Endothelial cell of umbilical vein (primary cell): ENCODE measurements around the gene TLR4. TPM values are rescaled to one million over a fixed set of nuclear protein-coding genes. Genes with fewer than 3 reads are reported as not detected.
A peak's percentile ranks its signal among the peaks of the same experiment; 100 is the strongest.

Source experiments
- BruUV-seq: library from RNA; stranded (reverse); fragments of 400-500 nt; replicated peaks from 2 replicates; lab custom pipeline; 2021; lab: Mats Ljungman, UMichigan
- CTCF ChIA-PET: fragments of 300-600, 350-600 bp; sonication (Branson Sonifier 250); formaldehyde crosslinking; loops from one replicate; lab custom pipeline; 2021; ENCODE audit warnings: antibody characterized with exemption, inconsistent platforms; lab: Charles Lee
- POLR2A ChIA-PET: fragments of 300-600, 350-600 bp; sonication (Branson Sonifier 250); formaldehyde crosslinking; loops from one replicate; lab custom pipeline; 2021; ENCODE audit warnings: antibody characterized with exemption, inconsistent platforms; lab: Charles Lee
- DNase-seq: peaks from one replicate; pipeline ENCODE4 v3.0.0-alpha.2; 2011; ENCODE audit warnings: low read depth, low spot score
- FAIRE-seq: peaks from 2 replicates; lab custom pipeline; 2011; peaks lifted over from hg19 to GRCh38; lab: Jason Lieb, UNC
- H2AFZ ChIP-seq: 2 replicates; pipeline ENCODE4 v1.6.0; 2012; ENCODE audit warnings: low read depth, low read length, control low read depth, inconsistent platforms
- H3K27ac ChIP-seq: 2 replicates; pipeline ENCODE4 v1.5.1; 2011; ENCODE audit warnings: low read depth, mild to moderate bottlenecking, control low read depth, low read length, moderate library complexity; ENCODE audit not compliant: insufficient read depth
- H3K27me3 ChIP-seq, 2 experiments: 2 replicates each; pipeline versions ENCODE4 v1.6.0 to v1.6.1; 2011; ENCODE audit warnings: low read length in 2 of 2, mixed read lengths in 1 of 2; ENCODE audit not compliant: control insufficient read depth in 2 of 2, insufficient read depth in 2 of 2
- H3K36me3 ChIP-seq, 2 experiments: 2 replicates in 1 of 2; 3 replicates in 1 of 2; pipeline ENCODE4 v1.5.1; 2011; ENCODE audit warnings: low read length in 2 of 2, mild to moderate bottlenecking in 1 of 2, moderate library complexity in 1 of 2; ENCODE audit not compliant: control insufficient read depth in 2 of 2, insufficient read depth in 2 of 2; ENCODE audit errors: extremely low read depth in 1 of 2
- H3K4me1 ChIP-seq: 3 replicates; pipeline ENCODE4 v1.5.1; 2011; ENCODE audit warnings: mild to moderate bottlenecking, low read length; ENCODE audit not compliant: control insufficient read depth, insufficient read depth; ENCODE audit errors: extremely low read depth
- H3K4me2 ChIP-seq: 2 replicates; pipeline ENCODE4 v1.6.1; 2011; ENCODE audit warnings: low read length, control low read depth, mixed read lengths; ENCODE audit not compliant: insufficient read depth
- H3K4me3 ChIP-seq, 3 experiments: fragments of 200-600 bp in 1 of 3; sonication (generic), shearing (Covaris generic) in 1 of 3; replicated peaks in 1 of 3; 2 replicates each; pipeline ENCODE4 v1.5.1; 2011 to 2016; ENCODE audit warnings: control low read depth in 3 of 3, low read length in 3 of 3, mild to moderate bottlenecking in 2 of 3, inconsistent platforms in 1 of 3, low read depth in 1 of 3, moderate library complexity in 1 of 3; ENCODE audit not compliant: insufficient read depth in 1 of 3
- H3K79me2 ChIP-seq: 2 replicates; pipeline ENCODE4 v1.6.0; 2012; ENCODE audit warnings: low read length, inconsistent platforms; ENCODE audit not compliant: control insufficient read depth, insufficient read depth
- H3K9ac ChIP-seq: replicated peaks from 2 replicates; pipeline ENCODE3; 2011; ENCODE audit warnings: low read length, control low read depth; ENCODE audit not compliant: insufficient read depth; ENCODE audit errors: extremely low read depth
- H3K9me1 ChIP-seq: replicated peaks from 3 replicates; pipeline ENCODE4 v1.6.0; 2011; ENCODE audit warnings: mild to moderate bottlenecking, low read length; ENCODE audit not compliant: control insufficient read depth, insufficient read depth; ENCODE audit errors: extremely low read depth
- H3K9me3 ChIP-seq: replicated peaks from 2 replicates; pipeline ENCODE4 v1.5.1; 2012; ENCODE audit warnings: low read length, inconsistent platforms; ENCODE audit not compliant: control insufficient read depth, insufficient read depth
- H4K20me1 ChIP-seq: replicated peaks from 2 replicates; pipeline ENCODE3; 2011; ENCODE audit warnings: mild to moderate bottlenecking, low read length; ENCODE audit not compliant: control insufficient read depth, insufficient read depth; ENCODE audit errors: extremely low read depth
- CTCF ChIP-seq, 2 donors: IDR thresholded peaks; 1 replicate in 1 of 2; 2 replicates in 1 of 2; pipeline ENCODE4 v1.5.1; 2011; ENCODE audit warnings: low read length in 2 of 2, mild to moderate bottlenecking in 2 of 2, moderate library complexity in 2 of 2, control low read depth in 1 of 2, inconsistent platforms in 1 of 2, low read depth in 1 of 2; ENCODE audit not compliant: insufficient read depth in 1 of 2; ENCODE audit errors: extremely low read depth in 1 of 2
- EZH2 ChIP-seq: IDR thresholded peaks from 2 replicates; pipeline ENCODE4 v1.6.1; 2012; ENCODE audit warnings: borderline replicate concordance, low read depth, mild to moderate bottlenecking, moderate library complexity, low read length, inconsistent platforms; ENCODE audit not compliant: severe bottlenecking
- FOS ChIP-seq: IDR thresholded peaks from 2 replicates; pipeline ENCODE4 v1.6.1; 2011; ENCODE audit warnings: mild to moderate bottlenecking, low read length, moderate library complexity, borderline replicate concordance; ENCODE audit not compliant: insufficient read depth
- GATA2 ChIP-seq: IDR thresholded peaks from 2 replicates; pipeline ENCODE4 v1.7.0; 2011; ENCODE audit warnings: low read depth, mild to moderate bottlenecking, moderate library complexity, mixed read lengths, low read length; ENCODE audit not compliant: insufficient read length, insufficient read depth
- JUN ChIP-seq: IDR thresholded peaks from 2 replicates; pipeline ENCODE4 v1.6.1; 2011; ENCODE audit warnings: borderline replicate concordance, low read depth; ENCODE audit not compliant: insufficient read length, insufficient read depth
- MAX ChIP-seq: IDR thresholded peaks from 2 replicates; pipeline ENCODE4 v1.6.1; 2011; ENCODE audit not compliant: insufficient read depth, insufficient read length
- MYC ChIP-seq: IDR thresholded peaks from one replicate; pipeline ENCODE4 v1.6.1; 2011; ENCODE audit warnings: mild to moderate bottlenecking, low read depth, low read length
- POLR2A ChIP-seq: IDR thresholded peaks from 2 replicates; pipeline ENCODE4 v1.6.1; 2012; ENCODE audit warnings: low read depth, mild to moderate bottlenecking, control low read depth, low read length
- POLR2AphosphoS5 ChIP-seq: IDR thresholded peaks from 2 replicates; pipeline ENCODE4 v1.6.1; 2012; ENCODE audit warnings: low read depth, mild to moderate bottlenecking, control low read depth, low read length, moderate library complexity; ENCODE audit not compliant: insufficient read depth
- dilution Hi-C: fragments of 300-500 bp; cut with MboI; formaldehyde crosslinking; loops from one replicate; pipeline ENCODE4 v1.15.0; 2019; ENCODE audit warnings: low sequenced_read_pairs; ENCODE audit not compliant: extremely low pct_ligation_motif_present
- intact Hi-C: fragments of 100-400 bp; cut with micrococcal nuclease; formaldehyde crosslinking; loops from one replicate; pipeline ENCODE4 v1.10.0; 2022
- polyA plus RNA-seq, 4 experiments: library from polyadenylated mRNA; depleted of rRNA in 3 of 4; stranded (reverse) in 3 of 4; unstranded in 1 of 4; fragments of >200 nt; gene quantifications; 2 replicates each; pipeline versions ENCODE4 v1.2.1 to v1.2.3, GENCODE V29; 2011 to 2012; ENCODE audit warnings: missing spikeins in 1 of 4
- total RNA-seq: library from RNA; stranded (reverse); gene quantifications from 2 replicates; pipeline ENCODE4 v1.2.3, GENCODE V29; 2021

Gene TLR4
- total and polyA plus RNA-seq, 2 donors (not counting 3 experiments of a cell fraction or from before 2014, with no cell fraction given): 18.2 to 38.6 TPM

GRCh38 chr9:117707561-117707960 lies 3.4 kb downstream of the TLR4 start:
- Histone ChIP-seq H2AFZ (no peak overlapping the region), H3K4me2 (peak overlapping the region; percentile 99), H3K36me3 (peaks cover 9 to 22% of the 10 kb centered on the region in 2 experiments), H3K9me1 (no peaks in the 10 kb centered on the region), H3K4me1 (peaks cover 35% of the 10 kb centered on the region), H3K9ac (no peak overlapping the region), H3K79me2 (peaks cover 54% of the 10 kb centered on the region), H3K9me3 (no peaks in the 10 kb centered on the region), H4K20me1 (no peaks in the 10 kb centered on the region), H3K4me3 (peak overlapping the region in 2 of 3 experiments; percentile 4 to 99), H3K27me3 (no peaks in the 10 kb centered on the region), H3K27ac (no peak overlapping the region)
- POLR2A ChIA-PET: no interaction called here
- dilution Hi-C loops (no loop called here), intact Hi-C loops (loop anchor here (5.0 kb wide), 1 partner anchor 820 kb away; no protein-coding TSS in a partner anchor)
- CTCF ChIA-PET: no interaction called here
- no TSS peak for BruUV-seq
- FAIRE-seq (no peak), DNase-seq (peak; percentile 35)
- TF ChIP-seq FOS (no peak), GATA2 (no peak), POLR2A (no peak), POLR2AphosphoS5 (no peak), MAX (no peak), MYC (no peak), JUN (no peak), CTCF (IDR thresholded peaks at IDR 0.05; ENCODE audit: extremely low read depth in 1 of 2, insufficient read depth in 1 of 2, low read depth in 1 of 2, low read length in 2 of 2) (no peak), EZH2 (no peak)
